Measurements from ENCODE around the gene PSAP. TPM values are rescaled to one million over a fixed set of nuclear protein-coding genes. Genes with fewer than 3 reads are reported as not detected.
A peak's percentile ranks its signal among the peaks of the same experiment; 100 is the strongest.
"Not testable (repeated sequence)": the region's sequence is repeated elsewhere in the genome, so short reads cannot be mapped to it uniquely, and the experiment has no call there.

The PSAP gene
- total RNA-seq: 108 and 110 TPM in 2 replicates

GRCh38 chr10:71850743-71851464 is at the start of gene PSAP:
TSS of gene PSAP (minus strand) at chr10:71851251. CDS start at chr10:71851221, 30 bp downstream.
- intact Hi-C loops (cut with micrococcal nuclease): loop anchor here (2.0 to 5.0 kb wide), 3 partner anchors 38 to 124 kb away; no protein-coding TSS in a partner anchor
- H3K4me1 Mint-ChIP-seq (ENCODE audit: low read depth): peaks cover 34% of the 10 kb centered on the region
- no peaks in the 10 kb centered on the region for H3K27me3 Mint-ChIP-seq (ENCODE audit: low read depth)
- H3K9me3 Mint-ChIP-seq: no peaks in the 10 kb centered on the region
- peak within 1 kb of the TSS; percentile 92 for H3K4me3 Mint-ChIP-seq (ENCODE audit: low read depth)
- peak; percentile 98 for DNase-seq (ENCODE audit: low spot score)
- no peaks in the 10 kb centered on the region for H3K36me3 Mint-ChIP-seq (ENCODE audit: low read depth)
- peak within 1 kb of the TSS; percentile 64 for H3K27ac Mint-ChIP-seq

GRCh38 chr10:71900441-71901180 is 49.6 kb upstream of the PSAP start:
- intact Hi-C loops (cut with micrococcal nuclease): no loop called here
- no peak overlapping the region for H3K27ac Mint-ChIP-seq
- H3K36me3 Mint-ChIP-seq (ENCODE audit: low read depth): no peaks in the 10 kb centered on the region
- H3K9me3 Mint-ChIP-seq: no peaks in the 10 kb centered on the region
- no peak for DNase-seq (ENCODE audit: low spot score)
- H3K4me1 Mint-ChIP-seq (ENCODE audit: low read depth): no peaks in the 10 kb centered on the region
- no peak overlapping the region for H3K4me3 Mint-ChIP-seq (ENCODE audit: low read depth)
- H3K27me3 Mint-ChIP-seq (ENCODE audit: low read depth): peaks cover 2% of the 10 kb centered on the region

DNA sequence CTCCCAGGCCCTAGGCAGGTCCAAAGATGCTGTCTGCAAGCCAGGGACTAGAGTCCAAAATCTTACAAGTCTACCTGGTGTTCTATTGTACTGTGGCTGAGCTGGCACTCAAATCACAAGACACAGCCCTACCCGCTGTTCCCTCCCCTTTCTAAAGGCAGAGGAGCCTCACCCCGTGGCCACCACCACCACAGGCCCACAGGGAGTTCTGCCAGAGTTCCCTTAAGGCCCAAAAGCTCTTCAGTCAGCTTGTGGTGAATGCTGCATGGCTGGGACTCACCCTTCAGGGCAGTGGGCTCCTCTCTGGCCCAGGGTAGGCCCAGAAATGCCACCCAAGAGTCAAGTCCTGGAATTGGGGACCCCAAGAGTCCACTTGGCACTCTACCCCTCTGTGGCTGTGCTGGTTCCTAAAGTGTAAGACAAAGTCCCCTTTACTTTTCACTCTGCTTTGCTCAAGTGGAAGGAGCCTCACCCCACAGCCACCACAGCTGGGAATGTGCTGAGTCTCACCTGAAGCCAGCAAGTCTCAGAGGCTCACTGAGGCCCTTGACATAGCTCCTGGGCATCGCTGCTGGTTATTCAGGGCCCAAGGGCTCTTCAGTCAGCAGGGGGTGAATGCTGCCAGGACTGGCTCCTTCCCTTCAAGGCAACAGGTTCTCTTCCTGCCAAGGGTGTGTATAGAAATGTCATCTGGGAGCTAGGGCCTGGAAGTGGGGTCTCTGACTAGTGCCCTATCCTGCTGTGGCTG is 48.8 kb upstream of the PSAP start:
- H3K4me1 Mint-ChIP-seq (ENCODE audit: low read depth): no peaks in the 10 kb centered on the region
- intact Hi-C loops (cut with micrococcal nuclease): loop anchor here (5.0 kb wide), 1 partner anchor 583 kb away; the partner anchor contains the start of gene SLC29A3
- H3K27ac Mint-ChIP-seq: no peak overlapping the region
- no peak for DNase-seq (ENCODE audit: low spot score)
- H3K27me3 Mint-ChIP-seq (ENCODE audit: low read depth): peaks cover 2% of the 10 kb centered on the region
- H3K9me3 Mint-ChIP-seq: no peaks in the 10 kb centered on the region
- H3K36me3 Mint-ChIP-seq (ENCODE audit: low read depth): no peaks in the 10 kb centered on the region
- H3K4me3 Mint-ChIP-seq (ENCODE audit: low read depth): no peak overlapping the region

GRCh38 chr10:71898346-71898745 is 47.3 kb upstream of the PSAP start:
- not testable (repeated sequence) for H3K36me3 Mint-ChIP-seq (ENCODE audit: low read depth); H3K4me3 Mint-ChIP-seq (ENCODE audit: low read depth); DNase-seq (ENCODE audit: low spot score); H3K27ac Mint-ChIP-seq; H3K9me3 Mint-ChIP-seq; H3K4me1 Mint-ChIP-seq (ENCODE audit: low read depth); H3K27me3 Mint-ChIP-seq (ENCODE audit: low read depth)
- intact Hi-C loops (cut with micrococcal nuclease): loop anchor here (5.0 kb wide), 1 partner anchor 581 kb away; the partner anchor contains the start of gene SLC29A3

DNA sequence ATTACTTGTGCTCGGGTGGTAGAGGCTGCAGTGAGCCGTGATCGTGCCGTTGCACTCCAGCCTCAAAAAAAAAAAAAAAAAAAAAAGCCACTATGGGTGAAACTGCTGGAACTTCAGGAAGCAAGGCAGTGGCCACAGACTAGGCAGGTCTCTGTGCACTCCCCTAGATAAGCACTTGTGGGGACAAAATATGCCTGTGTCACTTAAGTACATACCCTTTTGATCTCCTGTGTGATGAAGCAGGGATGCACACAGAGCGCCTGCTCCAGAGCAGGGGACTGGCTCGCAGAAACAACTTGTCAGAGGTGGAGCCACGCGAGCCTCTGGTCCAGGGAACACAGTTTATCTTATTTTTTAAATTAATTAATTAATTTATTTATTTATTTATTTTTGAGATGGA is 42.9 kb upstream of the PSAP start:
- no peak overlapping the region for H3K27ac Mint-ChIP-seq
- no peaks in the 10 kb centered on the region for H3K36me3 Mint-ChIP-seq (ENCODE audit: low read depth)
- no peak overlapping the region for H3K4me3 Mint-ChIP-seq (ENCODE audit: low read depth)
- H3K27me3 Mint-ChIP-seq (ENCODE audit: low read depth): peaks cover 15% of the 10 kb centered on the region
- H3K4me1 Mint-ChIP-seq (ENCODE audit: low read depth): peaks cover 4% of the 10 kb centered on the region
- intact Hi-C loops (cut with micrococcal nuclease): no loop called here
- DNase-seq (ENCODE audit: low spot score): no peak
- H3K9me3 Mint-ChIP-seq: no peaks in the 10 kb centered on the region

GRCh38 chr10:71893258-71893815 is 42.3 kb upstream of the PSAP start:
- H3K27me3 Mint-ChIP-seq (ENCODE audit: low read depth): peaks cover 18% of the 10 kb centered on the region
- H3K36me3 Mint-ChIP-seq (ENCODE audit: low read depth): no peaks in the 10 kb centered on the region
- H3K27ac Mint-ChIP-seq: no peak overlapping the region
- intact Hi-C loops (cut with micrococcal nuclease): no loop called here
- H3K4me1 Mint-ChIP-seq (ENCODE audit: low read depth): peaks cover 9% of the 10 kb centered on the region
- no peak overlapping the region for H3K4me3 Mint-ChIP-seq (ENCODE audit: low read depth)
- no peaks in the 10 kb centered on the region for H3K9me3 Mint-ChIP-seq
- no peak for DNase-seq (ENCODE audit: low spot score)

DNA sequence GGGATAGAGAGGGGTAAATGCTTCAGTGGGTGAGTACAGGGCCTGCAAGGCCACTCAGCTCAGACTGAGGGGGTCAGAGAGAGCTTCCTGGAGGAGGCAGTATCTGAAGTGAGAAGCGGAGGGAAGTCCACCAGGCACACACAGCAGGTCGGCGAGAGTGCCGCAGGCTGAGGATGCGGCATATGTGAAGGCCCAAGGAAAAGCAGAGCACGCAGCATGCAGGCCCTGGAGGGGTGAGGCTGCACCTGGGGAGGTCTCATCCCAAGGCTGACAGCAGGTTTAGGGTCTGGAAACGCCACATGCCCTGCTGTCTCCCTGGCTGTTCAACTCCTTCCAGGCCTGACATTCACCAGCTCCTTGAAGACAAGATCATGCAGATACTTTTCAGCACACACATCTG is 40.4 kb upstream of the PSAP start:
- no peak overlapping the region for H3K27ac Mint-ChIP-seq
- no peaks in the 10 kb centered on the region for H3K36me3 Mint-ChIP-seq (ENCODE audit: low read depth)
- peaks cover 30% of the 10 kb centered on the region for H3K27me3 Mint-ChIP-seq (ENCODE audit: low read depth)
- H3K4me3 Mint-ChIP-seq (ENCODE audit: low read depth): no peak overlapping the region
- no peak for DNase-seq (ENCODE audit: low spot score)
- H3K4me1 Mint-ChIP-seq (ENCODE audit: low read depth): peaks cover 9% of the 10 kb centered on the region
- no peaks in the 10 kb centered on the region for H3K9me3 Mint-ChIP-seq
- intact Hi-C loops (cut with micrococcal nuclease): no loop called here

- intact Hi-C loops (cut with micrococcal nuclease): loop anchor here (2.0 kb wide), 1 partner anchor 39 kb away; the partner anchor contains the start of gene PSAP
- no peak for DNase-seq (ENCODE audit: low spot score)
- Mint-ChIP-seq H3K4me3 (ENCODE audit: low read depth) (peak overlapping the region; percentile 83), H3K36me3 (ENCODE audit: low read depth) (no peaks in the 10 kb centered on the region), H3K27ac (peak overlapping the region; percentile 53), H3K9me3 (no peaks in the 10 kb centered on the region), H3K4me1 (ENCODE audit: low read depth) (peaks cover 9% of the 10 kb centered on the region), H3K27me3 (ENCODE audit: low read depth) (peaks cover 32% of the 10 kb centered on the region)
Observed at GRCh38 chr10:71889388-71889987, 38.4 kb upstream of the PSAP start.

DNA sequence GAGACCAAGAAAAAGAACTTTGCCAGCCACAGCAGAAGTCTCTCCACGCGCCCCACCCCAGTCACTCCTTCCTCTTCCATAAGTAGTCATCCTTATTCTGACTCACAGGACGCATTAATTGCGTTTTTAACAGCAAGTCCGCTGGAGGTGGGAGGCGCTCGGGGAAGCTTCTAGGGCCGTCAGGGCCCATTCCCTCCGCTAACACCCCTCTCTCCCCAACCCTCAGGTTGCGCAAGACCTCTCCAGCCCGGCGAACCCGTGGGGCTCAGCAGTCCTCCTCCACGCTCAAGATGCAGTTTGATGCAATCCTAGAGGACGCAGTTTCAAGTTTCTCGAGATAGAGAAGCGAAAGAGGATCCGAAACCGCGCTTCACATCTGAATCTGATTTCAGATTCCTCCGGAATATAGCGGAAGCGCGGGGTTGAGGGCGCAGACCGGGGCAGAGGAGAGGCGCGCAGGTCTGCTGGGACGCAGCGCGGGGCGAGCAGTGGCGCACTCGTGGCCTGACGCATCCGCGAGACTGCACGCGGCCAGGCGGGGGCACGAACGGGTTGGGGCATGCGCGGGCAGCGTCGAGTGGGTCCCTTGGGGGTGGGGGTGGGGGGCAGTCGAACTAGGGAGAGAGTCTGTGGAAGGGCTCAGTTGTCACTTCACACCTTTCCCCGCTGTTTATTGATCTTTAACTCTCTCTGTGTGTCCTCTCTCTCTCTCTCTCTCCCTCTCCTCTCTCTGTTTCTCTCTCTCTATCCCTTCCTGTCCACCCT is 37.8 kb upstream of the PSAP start:
- peak; percentile 58 for DNase-seq (ENCODE audit: low spot score)
- peak overlapping the region; percentile 83 for H3K4me3 Mint-ChIP-seq (ENCODE audit: low read depth)
- H3K9me3 Mint-ChIP-seq: no peaks in the 10 kb centered on the region
- peaks cover 30% of the 10 kb centered on the region for H3K27me3 Mint-ChIP-seq (ENCODE audit: low read depth)
- H3K36me3 Mint-ChIP-seq (ENCODE audit: low read depth): no peaks in the 10 kb centered on the region
- peak overlapping the region; percentile 70 for H3K27ac Mint-ChIP-seq
- peaks cover 9% of the 10 kb centered on the region for H3K4me1 Mint-ChIP-seq (ENCODE audit: low read depth)
- intact Hi-C loops (cut with micrococcal nuclease): loop anchor here (2.0 kb wide), 1 partner anchor 38 kb away; the partner anchor contains the start of gene PSAP

DNA sequence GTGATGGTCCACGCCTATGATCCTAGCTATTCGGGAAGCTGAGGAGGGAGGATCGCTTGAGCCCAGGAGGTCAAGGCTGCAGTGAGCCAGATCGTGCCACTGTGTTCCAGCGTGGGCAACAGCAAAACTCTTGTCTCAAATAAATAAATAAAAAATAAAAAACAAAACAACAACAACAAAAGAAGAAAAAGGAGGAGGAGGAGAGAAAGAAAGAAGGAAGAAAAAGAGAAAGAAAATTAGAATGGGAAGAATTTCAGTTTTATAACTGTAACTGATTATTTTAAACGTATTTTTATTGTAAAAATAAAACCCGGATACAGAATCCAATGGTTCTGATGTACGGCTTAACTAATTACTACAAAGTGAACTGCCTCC is 37.2 kb upstream of the PSAP start:
- Mint-ChIP-seq H3K27ac (peak overlapping the region; percentile 70), H3K36me3 (ENCODE audit: low read depth) (no peaks in the 10 kb centered on the region), H3K27me3 (ENCODE audit: low read depth) (peaks cover 30% of the 10 kb centered on the region), H3K9me3 (no peaks in the 10 kb centered on the region), H3K4me3 (ENCODE audit: low read depth) (peak overlapping the region; percentile 83), H3K4me1 (ENCODE audit: low read depth) (peaks cover 12% of the 10 kb centered on the region)
- intact Hi-C loops (cut with micrococcal nuclease): loop anchor here (2.0 kb wide), 1 partner anchor 37 kb away; the partner anchor contains the start of gene PSAP
- no peak for DNase-seq (ENCODE audit: low spot score)

DNA sequence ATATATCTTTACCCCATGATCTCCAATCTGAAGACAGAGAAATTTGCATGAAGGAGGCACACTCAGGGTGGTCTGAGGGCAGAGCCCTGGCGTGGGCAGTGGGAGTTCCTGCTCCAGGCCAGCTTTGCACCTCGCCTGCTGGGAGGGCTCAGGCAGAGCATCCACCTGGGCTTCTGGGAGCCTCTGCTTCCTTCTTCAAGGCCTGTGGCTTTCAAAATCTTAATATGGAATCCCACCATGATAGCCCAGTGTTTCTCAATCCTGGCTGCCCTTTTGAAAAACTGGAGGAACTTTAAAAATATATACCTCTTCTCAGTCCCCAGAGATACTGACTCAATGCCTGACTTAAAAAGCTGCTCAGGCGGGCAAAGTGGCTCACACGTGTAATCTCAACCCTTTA is 36.7 kb upstream of the PSAP start:
- Mint-ChIP-seq H3K27me3 (ENCODE audit: low read depth) (peaks cover 30% of the 10 kb centered on the region), H3K4me1 (ENCODE audit: low read depth) (peaks cover 12% of the 10 kb centered on the region), H3K4me3 (ENCODE audit: low read depth) (no peak overlapping the region), H3K27ac (no peak overlapping the region), H3K9me3 (no peaks in the 10 kb centered on the region), H3K36me3 (ENCODE audit: low read depth) (no peaks in the 10 kb centered on the region)
- DNase-seq (ENCODE audit: low spot score): no peak
- intact Hi-C loops (cut with micrococcal nuclease): loop anchor here (2.0 kb wide), 1 partner anchor 37 kb away; the partner anchor contains the start of gene PSAP
